A549 (cell line): ENCODE measurements around the gene DSC2.

ENCODE experiments used
- JUN ChIP-seq, 2 experiments: fragments of >200 bp; sonication (Bioruptor Twin); formaldehyde crosslinking; IDR thresholded peaks; 2 replicates in 1 of 2; 3 replicates in 1 of 2; pipeline ENCODE4 v1.6.1; 2016 to 2017
- POLR2A ChIP-seq: IDR thresholded peaks from 2 replicates; pipeline ENCODE4 v1.6.1; 2012; ENCODE audit warnings: mild to moderate bottlenecking, low read length
- TF ChIP-seq, protein P1 (sequence below): fragments of >200 bp; sonication (Bioruptor Twin); formaldehyde crosslinking; IDR thresholded peaks from 3 replicates; pipeline ENCODE4 v1.5.1; 2016

DNA sequence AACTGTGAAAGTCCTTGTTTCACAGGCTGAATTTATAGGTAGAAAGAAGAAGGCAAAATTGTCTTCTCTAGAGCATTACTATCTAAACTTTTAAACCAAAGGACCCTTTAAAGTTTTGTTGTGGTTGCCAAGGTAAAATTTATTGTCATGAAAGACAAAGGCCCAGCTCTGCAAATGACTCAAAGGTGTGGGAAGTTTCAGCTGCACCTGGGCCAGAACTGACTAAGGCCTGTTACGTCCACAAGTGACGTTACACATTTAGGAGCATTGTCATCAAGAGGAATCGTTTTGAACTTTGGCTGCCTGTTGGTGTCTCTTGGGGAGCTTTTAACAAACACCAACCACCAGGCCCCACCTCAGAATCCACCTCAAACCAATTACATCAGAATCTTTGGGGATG, 51.6 kb downstream of the DSC2 start:
- TF ChIP-seq, protein P1, sequence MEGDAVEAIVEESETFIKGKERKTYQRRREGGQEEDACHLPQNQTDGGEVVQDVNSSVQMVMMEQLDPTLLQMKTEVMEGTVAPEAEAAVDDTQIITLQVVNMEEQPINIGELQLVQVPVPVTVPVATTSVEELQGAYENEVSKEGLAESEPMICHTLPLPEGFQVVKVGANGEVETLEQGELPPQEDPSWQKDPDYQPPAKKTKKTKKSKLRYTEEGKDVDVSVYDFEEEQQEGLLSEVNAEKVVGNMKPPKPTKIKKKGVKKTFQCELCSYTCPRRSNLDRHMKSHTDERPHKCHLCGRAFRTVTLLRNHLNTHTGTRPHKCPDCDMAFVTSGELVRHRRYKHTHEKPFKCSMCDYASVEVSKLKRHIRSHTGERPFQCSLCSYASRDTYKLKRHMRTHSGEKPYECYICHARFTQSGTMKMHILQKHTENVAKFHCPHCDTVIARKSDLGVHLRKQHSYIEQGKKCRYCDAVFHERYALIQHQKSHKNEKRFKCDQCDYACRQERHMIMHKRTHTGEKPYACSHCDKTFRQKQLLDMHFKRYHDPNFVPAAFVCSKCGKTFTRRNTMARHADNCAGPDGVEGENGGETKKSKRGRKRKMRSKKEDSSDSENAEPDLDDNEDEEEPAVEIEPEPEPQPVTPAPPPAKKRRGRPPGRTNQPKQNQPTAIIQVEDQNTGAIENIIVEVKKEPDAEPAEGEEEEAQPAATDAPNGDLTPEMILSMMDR: no peak
- TF ChIP-seq POLR2A (no peak), JUN (IDR thresholded peaks at IDR 0.05) (no peak)
